Activated T-cell treated with anti-CD3 and anti-CD28 coated beads, Interleukin-2, amount 50 U/mL, for 24 hours (primary cell): Measurements from ENCODE around the gene KEL.

ENCODE experiments used
- DNase-seq: peaks from one replicate; pipeline ENCODE4 v3.0.0-alpha.2; 2020
- H3K27ac Mint-ChIP-seq: 2 replicates; pipeline ENCODE4 v1.8.0; 2020; ENCODE audit warnings: mild to moderate bottlenecking, mixed read lengths
- H3K27me3 Mint-ChIP-seq: 2 replicates; pipeline ENCODE4 v1.8.0; 2020; ENCODE audit warnings: mixed read lengths
- H3K36me3 Mint-ChIP-seq: 2 replicates; pipeline ENCODE4 v1.8.0; 2020; ENCODE audit warnings: low read depth, mixed read lengths
- H3K4me1 Mint-ChIP-seq: 2 replicates; pipeline ENCODE4 v1.8.0; 2020; ENCODE audit warnings: low read depth, mixed read lengths
- H3K4me3 Mint-ChIP-seq: 2 replicates; pipeline ENCODE4 v1.8.0; 2020; ENCODE audit warnings: mild to moderate bottlenecking, moderate library complexity, mixed read lengths
- H3K9me3 Mint-ChIP-seq: 2 replicates; pipeline ENCODE4 v1.8.0; 2020; ENCODE audit warnings: mixed read lengths

KEL gene

DNA sequence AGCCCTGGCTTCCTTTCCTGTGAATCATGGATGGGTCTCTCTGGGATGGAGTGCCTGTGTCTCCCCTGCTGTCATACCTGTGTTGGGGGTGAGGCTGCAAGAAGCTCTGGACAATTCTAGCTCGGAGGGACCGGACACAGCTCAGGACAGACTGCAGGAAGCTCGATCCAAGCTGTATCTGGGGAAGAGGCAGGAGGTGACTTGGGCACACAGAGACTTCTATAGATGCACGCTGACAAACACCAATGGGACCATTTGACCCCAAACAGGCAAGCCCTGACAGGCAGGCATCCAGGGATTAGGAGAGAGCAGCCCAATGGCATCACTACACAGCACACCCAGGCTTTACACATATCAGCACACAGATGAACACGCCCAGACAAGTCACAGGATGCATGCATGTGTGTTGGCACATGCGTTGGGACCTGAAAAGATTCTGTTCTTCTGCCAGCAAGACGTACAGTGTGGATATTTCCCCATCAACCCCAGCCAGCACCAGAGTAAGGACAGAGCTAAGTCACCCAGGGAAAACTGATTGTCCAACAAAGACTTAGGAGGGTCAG is 18.4 kb downstream of the KEL start:
- no peak overlapping the region for H3K27ac Mint-ChIP-seq
- H3K9me3 Mint-ChIP-seq = no peaks in the 10 kb centered on the region
- H3K4me1 Mint-ChIP-seq = no peaks in the 10 kb centered on the region
- H3K36me3 Mint-ChIP-seq = no peaks in the 10 kb centered on the region
- DNase-seq = no peak
- H3K4me3 Mint-ChIP-seq = no peak overlapping the region
- no peaks in the 10 kb centered on the region for H3K27me3 Mint-ChIP-seq

DNA sequence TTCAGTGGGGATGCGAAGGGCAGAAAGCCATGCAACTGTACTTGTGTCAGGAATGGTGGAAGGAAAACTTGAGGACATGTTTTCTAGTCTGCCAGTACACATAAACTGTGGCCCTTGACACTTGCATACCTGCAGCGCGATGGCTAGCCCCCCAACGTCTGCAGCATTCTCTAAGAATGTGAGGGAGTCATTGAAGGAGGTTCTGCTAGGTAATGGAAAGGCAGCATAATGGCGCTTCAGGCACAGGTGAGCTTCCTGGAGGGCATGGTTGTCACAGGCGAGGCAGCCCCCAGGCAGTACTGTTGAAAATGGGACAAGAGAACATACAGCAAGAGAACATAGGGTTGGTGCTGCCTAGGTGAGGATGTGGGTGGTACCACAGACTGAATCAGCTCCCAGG is 19.4 kb downstream of the KEL start:
- DNase-seq = no peak
- Mint-ChIP-seq H3K27ac (no peak overlapping the region), H3K4me3 (no peak overlapping the region), H3K36me3 (no peaks in the 10 kb centered on the region), H3K9me3 (no peaks in the 10 kb centered on the region), H3K4me1 (no peaks in the 10 kb centered on the region), H3K27me3 (peaks cover 1% of the 10 kb centered on the region)

DNA sequence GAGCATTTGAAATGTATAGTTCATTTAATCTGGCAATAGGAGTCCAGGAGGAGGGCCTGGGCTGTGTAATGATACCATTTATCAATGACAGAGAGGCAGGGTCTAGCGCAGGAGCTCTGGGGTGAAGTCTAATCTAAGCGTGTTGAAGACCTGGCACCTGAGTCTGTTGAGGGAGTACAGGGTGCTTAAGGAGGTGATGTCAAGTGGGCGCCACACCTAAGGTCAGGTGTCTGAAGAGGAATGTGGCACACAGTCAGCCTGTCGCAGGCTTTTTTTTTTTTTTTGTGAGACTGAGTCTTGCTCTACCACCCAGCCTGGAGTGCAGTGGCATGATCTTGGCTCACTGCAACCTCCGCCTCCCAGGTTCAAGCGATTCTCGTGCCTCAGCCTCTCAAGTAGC is 20.6 kb downstream of the KEL start:
- H3K36me3 Mint-ChIP-seq = no peaks in the 10 kb centered on the region
- no peak overlapping the region for H3K27ac Mint-ChIP-seq
- DNase-seq = no peak
- peaks cover 2% of the 10 kb centered on the region for H3K27me3 Mint-ChIP-seq
- no peak overlapping the region for H3K4me3 Mint-ChIP-seq
- H3K4me1 Mint-ChIP-seq = no peaks in the 10 kb centered on the region
- no peaks in the 10 kb centered on the region for H3K9me3 Mint-ChIP-seq

DNA sequence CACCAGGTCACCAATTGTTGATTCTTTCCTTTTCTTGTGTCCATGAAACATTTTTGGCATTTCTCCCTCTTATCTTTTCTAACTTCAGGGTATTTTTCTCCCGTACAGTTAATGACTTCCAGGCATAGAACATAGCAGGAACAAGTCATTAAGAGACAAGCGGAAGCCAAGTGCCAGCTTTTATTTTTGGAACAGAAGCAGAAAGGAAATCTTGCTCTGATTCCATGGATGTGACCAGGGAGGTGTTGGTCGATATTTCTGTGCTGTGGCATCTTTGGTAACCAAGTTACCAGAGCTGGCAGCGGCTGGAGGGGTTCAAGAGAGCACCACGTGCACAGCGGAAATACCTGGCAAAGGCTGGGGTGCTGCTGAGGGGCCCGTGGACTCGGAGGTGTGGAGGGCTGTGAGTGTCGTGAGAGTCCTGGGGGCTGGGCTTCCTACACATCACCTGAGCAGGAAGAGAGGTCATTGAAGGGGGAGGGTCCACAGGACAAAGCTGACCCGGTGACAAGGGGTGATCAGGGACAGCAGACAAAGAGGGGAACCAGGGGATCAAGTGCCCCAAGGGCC is 21.1 kb downstream of the KEL start:
- H3K9me3 Mint-ChIP-seq = no peaks in the 10 kb centered on the region
- H3K27ac Mint-ChIP-seq = no peak overlapping the region
- H3K4me1 Mint-ChIP-seq = no peaks in the 10 kb centered on the region
- peaks cover 2% of the 10 kb centered on the region for H3K27me3 Mint-ChIP-seq
- DNase-seq = no peak
- no peak overlapping the region for H3K4me3 Mint-ChIP-seq
- H3K36me3 Mint-ChIP-seq = no peaks in the 10 kb centered on the region

DNA sequence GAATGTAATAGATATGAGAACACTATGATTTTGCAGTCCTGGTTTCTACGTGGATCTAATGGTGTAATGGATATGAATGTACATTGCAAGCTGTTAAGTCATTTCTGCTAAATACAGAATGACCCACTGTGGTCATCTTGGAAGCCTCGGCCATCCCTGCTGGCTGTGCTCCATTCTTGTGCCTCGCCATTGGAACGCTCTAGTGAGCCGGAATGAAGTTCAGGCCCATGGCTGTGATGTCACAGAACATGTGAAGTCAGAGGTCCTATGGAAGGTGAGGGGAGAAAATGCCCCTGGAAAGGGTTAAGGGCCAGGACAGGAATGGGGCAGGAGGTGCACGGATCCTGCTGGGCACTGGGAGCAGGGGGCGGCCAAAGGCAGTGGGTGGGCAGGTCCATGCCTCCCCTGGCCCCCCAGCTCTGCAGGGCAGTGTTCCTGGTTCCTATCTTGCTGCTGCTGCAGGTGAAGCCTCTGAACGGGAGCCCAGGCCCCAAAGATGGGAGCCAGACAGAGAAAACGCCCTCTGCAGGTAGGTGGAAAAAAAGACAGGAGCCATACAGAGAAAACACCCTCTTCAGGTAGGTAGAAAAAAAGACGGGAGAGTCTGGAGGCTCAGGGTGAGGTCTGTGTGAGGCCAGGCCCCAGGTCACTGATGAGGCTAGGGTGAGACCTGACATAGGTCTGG is 22.8 kb downstream of the KEL start, which contains the start of gene LLCFC1:
TSS of gene LLCFC1 (plus strand) at position 259 of the 685 bp plus-strand sequence. CDS start at position 397, 138 bp downstream.
- DNase-seq = no peak
- no peak within 1 kb of the TSS for H3K4me3 Mint-ChIP-seq
- no peaks in the 10 kb centered on the region for H3K9me3 Mint-ChIP-seq
- no peaks in the 10 kb centered on the region for H3K4me1 Mint-ChIP-seq
- no peak within 1 kb of the TSS for H3K27ac Mint-ChIP-seq
- H3K27me3 Mint-ChIP-seq = peaks cover 2% of the 10 kb centered on the region
- H3K36me3 Mint-ChIP-seq = no peaks in the 10 kb centered on the region

DNA sequence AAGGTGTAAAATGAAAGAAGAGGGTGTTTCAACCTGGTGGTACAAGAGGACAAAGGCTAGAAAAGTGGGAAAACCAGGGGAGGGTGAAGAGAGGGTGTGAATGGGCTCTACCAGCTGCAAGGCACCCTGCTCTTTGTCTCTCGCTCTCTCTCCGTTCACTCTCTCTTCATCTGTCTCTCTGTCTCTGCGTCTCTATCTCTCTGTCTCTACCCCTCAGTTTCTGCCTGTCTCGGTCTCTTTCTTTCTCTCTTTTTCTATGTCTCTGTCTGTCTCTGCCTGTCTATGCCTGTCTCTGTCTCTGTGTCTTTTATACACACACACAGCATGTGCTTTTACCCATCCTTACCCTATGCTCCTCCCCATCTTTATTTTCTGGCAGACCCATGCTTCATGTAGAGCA is 23.6 kb downstream of the KEL start:
- H3K4me3 Mint-ChIP-seq = no peak overlapping the region
- H3K27me3 Mint-ChIP-seq = peaks cover 2% of the 10 kb centered on the region
- H3K36me3 Mint-ChIP-seq = no peaks in the 10 kb centered on the region
- no peaks in the 10 kb centered on the region for H3K9me3 Mint-ChIP-seq
- no peaks in the 10 kb centered on the region for H3K4me1 Mint-ChIP-seq
- no peak for DNase-seq
- no peak overlapping the region for H3K27ac Mint-ChIP-seq

DNA sequence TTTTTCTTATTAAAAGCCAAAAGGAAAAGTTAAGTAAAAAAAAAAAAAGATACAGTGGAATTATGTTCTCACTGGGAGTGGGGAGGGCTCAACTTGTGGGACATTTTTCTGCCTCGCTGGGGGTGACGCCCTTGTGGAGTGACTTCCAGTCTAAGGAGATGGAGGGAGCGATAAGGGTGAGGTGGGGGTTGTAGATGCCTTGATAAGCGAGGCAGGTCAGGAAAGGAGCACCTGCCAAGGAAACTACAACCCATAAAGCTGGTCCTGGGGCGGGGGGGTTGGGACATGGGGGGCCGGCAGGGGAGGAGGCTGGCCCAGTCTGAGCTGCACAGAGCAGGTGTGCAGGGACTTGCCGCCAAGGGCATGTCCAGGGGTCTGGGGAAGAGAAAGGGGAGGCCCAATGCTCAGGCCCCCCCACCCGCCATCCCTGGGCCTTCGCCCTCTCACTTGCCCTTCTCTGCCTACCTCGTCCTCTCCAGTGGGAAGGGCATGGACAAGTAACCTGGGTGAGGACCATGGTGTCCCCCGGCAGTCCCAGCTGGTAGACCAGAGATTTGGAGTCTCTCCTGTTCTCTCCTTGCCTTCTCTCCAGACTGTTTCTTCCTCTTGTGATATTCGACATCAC is 26.1 kb downstream of the KEL start:
- H3K9me3 Mint-ChIP-seq = no peaks in the 10 kb centered on the region
- H3K4me1 Mint-ChIP-seq = no peaks in the 10 kb centered on the region
- peaks cover 4% of the 10 kb centered on the region for H3K27me3 Mint-ChIP-seq
- H3K27ac Mint-ChIP-seq = no peak overlapping the region
- H3K36me3 Mint-ChIP-seq = no peaks in the 10 kb centered on the region
- no peak for DNase-seq
- no peak overlapping the region for H3K4me3 Mint-ChIP-seq

DNA sequence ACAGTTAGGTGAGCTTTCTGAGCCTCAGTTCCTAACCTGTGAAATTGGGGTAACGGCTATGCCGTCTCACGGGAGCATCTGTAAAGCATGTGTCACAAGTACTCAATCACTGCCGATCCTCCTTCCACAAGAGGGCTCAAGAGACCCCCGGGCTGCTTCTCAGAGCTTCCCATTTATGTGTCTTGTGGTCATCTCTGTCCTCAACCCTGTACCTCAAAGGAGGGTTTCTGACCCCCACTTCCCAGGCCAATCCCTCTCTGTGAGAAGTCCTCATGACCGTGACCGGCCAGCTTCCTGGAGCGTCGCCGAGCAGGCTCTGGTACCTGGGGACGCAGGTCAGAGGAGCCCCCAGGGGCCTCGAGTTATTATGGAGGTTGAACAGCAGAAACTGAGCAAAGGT is 28.1 kb downstream of the KEL start:
- Mint-ChIP-seq H3K27me3 (peaks cover 4% of the 10 kb centered on the region), H3K4me3 (no peak overlapping the region), H3K9me3 (no peaks in the 10 kb centered on the region), H3K4me1 (no peaks in the 10 kb centered on the region), H3K36me3 (no peaks in the 10 kb centered on the region), H3K27ac (no peak overlapping the region)
- no peak for DNase-seq

DNA sequence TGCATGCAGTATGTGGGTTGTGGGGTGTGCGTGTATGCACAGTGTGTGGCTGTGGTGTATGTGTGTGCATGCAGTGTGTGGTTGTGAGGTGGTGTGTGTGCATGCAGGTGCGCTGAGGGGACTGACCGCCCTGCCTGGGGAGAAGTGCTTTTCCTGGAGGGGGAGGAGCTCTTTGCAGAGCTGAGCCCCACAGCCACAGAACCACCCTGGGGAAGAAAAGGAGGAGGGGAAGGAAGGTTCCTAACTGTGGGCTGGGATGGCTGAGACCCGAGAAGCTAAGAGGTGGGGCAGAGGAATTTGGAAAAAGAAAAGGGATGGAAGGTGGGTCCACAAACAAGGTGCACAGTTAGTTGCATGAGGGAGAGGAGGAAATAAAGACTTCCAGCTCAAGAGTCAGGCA is 28.5 kb downstream of the KEL start, which contains the start of gene TRPV5:
TSS of gene TRPV5 (minus strand) at position 123 of the 400 bp plus-strand sequence. CDS start 287 bp downstream, outside the sequence.
- H3K4me1 Mint-ChIP-seq = no peaks in the 10 kb centered on the region

DNA sequence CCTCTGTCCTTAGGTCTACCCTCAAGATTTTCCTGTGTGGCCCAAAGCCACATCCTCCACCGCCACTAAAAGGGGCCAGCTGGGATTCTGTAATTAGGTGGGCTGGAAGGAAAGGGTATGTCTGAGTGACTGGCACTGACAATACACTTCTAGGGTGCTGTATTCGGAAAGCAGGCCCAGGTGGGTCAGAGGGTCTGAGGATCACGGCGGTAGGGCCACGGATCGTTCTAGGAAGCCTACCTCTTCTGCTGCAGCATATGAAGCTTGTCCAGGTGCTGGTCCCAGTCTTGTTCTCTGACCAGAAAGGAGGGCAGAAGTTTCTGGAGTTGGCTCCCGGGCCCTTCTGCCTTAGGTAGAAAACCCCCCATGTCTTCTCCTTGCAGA is 29.1 kb downstream of the KEL start:
- H3K27me3 Mint-ChIP-seq = peaks cover 4% of the 10 kb centered on the region
- no peak for DNase-seq
- H3K36me3 Mint-ChIP-seq = no peaks in the 10 kb centered on the region
- H3K27ac Mint-ChIP-seq = no peak overlapping the region
- H3K4me3 Mint-ChIP-seq = no peak overlapping the region
- H3K9me3 Mint-ChIP-seq = no peaks in the 10 kb centered on the region
- H3K4me1 Mint-ChIP-seq = no peaks in the 10 kb centered on the region

More for the DNA sequence above, 28.5 kb downstream of the KEL start, which contains the start of gene TRPV5:
- Mint-ChIP-seq H3K27ac (no peak within 1 kb of the TSS), H3K9me3 (no peaks in the 10 kb centered on the region), H3K4me3 (no peak within 1 kb of the TSS), H3K27me3 (peaks cover 4% of the 10 kb centered on the region), H3K36me3 (no peaks in the 10 kb centered on the region)
- no peak for DNase-seq

DNA sequence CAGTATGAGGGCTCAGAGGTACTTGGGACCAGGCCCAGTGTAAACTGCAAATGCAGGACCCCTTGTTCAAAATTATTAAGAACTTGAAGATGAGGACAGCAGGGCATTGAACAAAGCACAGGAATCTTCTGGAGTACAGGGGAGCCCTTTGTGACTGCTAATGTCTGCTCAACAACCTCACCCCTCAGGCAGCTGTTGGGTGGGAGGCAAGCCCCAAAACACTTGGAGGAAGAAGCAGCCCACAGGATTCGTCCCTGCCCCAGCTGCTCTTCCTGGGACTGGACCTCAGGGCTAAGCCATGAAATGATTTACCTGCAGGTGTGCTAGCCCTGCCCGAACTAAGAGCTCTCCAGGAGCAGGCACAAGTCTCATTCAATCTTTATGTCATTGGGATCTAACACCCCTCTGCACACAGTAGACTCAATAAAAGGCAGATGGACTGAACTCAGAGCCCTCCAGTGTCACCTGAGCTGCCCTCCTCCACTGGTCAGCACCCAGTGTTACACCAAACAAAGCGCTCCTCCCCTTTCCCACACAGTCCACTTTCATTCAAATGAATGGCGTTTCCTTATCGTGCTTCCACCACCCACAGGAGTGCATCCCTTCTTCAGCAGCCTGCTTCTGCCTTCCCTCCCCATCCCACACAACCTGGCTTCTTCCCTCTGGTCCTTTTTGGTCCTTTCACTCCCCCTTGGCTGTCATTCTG is 29.6 kb downstream of the KEL start:
- H3K27ac Mint-ChIP-seq = no peak overlapping the region
- H3K36me3 Mint-ChIP-seq = no peaks in the 10 kb centered on the region

DNA sequence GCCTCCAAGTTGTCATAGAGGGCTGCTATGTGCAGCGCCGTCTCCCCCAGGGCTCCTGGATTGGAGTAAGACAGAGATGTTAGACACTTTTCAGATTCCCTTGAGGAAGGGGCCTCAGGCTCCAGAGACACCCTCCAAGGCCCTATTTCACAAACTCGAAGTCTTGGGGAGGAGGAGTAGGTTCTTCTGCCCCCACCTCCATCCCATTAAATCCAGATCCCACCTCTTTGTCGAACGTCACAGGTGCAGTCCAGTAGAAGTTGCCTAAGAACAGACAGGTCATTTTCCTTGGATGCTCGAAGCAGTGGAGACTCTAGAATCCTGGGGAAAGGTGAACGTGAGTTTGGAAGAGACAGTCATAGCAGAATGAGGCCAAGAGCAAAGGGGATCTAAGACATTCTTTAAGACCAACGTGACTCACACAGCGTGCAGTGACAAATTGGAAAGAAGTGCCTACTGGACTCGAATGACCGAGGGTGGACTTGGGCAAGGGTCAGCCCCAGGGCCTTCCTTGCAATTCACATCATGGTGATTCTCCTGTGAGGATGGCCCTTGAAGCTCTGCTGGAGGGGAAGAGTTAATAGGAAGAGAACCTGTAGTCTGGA is 31.9 kb downstream of the KEL start:
- no peak overlapping the region for H3K4me3 Mint-ChIP-seq
- no peaks in the 10 kb centered on the region for H3K36me3 Mint-ChIP-seq
- peaks cover 2% of the 10 kb centered on the region for H3K27me3 Mint-ChIP-seq
- H3K27ac Mint-ChIP-seq = no peak overlapping the region
- no peaks in the 10 kb centered on the region for H3K9me3 Mint-ChIP-seq
- no peaks in the 10 kb centered on the region for H3K4me1 Mint-ChIP-seq
- DNase-seq = no peak

More for the DNA sequence above, 29.6 kb downstream of the KEL start:
- no peaks in the 10 kb centered on the region for H3K4me1 Mint-ChIP-seq
- H3K4me3 Mint-ChIP-seq = no peak overlapping the region
- peaks cover 2% of the 10 kb centered on the region for H3K27me3 Mint-ChIP-seq
- no peak for DNase-seq
- no peaks in the 10 kb centered on the region for H3K9me3 Mint-ChIP-seq

DNA sequence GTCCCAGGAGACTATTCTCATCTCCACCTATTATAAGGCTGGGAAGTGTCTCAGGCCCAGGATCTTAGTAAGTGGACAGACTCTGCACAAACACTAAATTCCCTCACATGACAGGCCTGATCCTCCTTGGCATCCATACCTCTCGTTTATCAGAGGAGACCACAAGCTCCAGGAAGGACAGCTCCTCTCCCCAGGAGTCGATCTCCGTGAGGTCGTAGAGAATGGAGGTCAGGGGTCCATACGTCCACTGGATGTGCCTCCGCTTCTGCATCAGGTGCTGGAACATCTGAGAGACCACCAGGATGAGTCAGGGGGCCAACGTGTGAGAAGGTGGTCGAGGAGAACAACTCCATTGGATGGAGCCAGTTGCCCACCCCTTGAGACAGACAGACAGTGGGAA is 34.2 kb downstream of the KEL start:
- Mint-ChIP-seq H3K36me3 (no peaks in the 10 kb centered on the region), H3K27ac (no peak overlapping the region), H3K4me3 (no peak overlapping the region), H3K4me1 (no peaks in the 10 kb centered on the region), H3K27me3 (no peaks in the 10 kb centered on the region), H3K9me3 (no peaks in the 10 kb centered on the region)
- DNase-seq = no peak

DNA sequence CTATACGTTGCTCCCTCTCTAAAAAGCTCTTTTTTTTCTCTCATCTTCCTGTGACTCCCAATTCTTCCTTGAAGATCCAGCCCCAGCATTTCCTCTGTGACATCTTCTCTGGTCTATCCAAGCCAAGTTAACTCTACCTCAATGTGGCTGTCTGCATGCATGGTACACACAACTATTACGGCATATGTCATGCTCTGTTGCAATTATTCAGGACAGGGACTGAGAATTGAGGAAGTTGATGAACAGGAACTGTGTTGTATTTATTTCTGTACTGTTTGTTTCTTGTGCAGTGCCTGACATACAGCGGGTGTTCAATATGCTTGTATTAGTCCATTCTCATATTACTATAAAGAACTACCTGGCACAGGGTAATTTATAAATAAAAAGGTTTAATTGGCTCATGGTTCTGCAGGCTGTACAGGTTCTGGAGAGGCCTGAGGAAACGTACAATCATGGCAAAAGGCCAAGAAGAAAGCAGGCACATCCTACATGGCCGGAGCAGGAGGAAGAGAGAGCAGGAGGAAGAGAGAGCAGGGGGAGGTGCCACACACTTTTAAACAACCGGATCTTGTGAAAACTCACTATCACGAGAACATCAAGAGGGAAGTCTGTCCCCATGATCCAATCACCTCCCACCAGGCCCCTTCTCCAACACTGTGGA is 34.9 kb downstream of the KEL start:
- H3K4me3 Mint-ChIP-seq = no peak overlapping the region
- no peaks in the 10 kb centered on the region for H3K9me3 Mint-ChIP-seq
- H3K4me1 Mint-ChIP-seq = no peaks in the 10 kb centered on the region
- no peaks in the 10 kb centered on the region for H3K36me3 Mint-ChIP-seq
- no peaks in the 10 kb centered on the region for H3K27me3 Mint-ChIP-seq
- DNase-seq = no peak
- no peak overlapping the region for H3K27ac Mint-ChIP-seq
